HG02759 (cell line): ENCODE measurements around the gene CCDC167.

Source experiments
- ATAC-seq: cut with Tn5 transposase; IDR thresholded peaks from one replicate; pipeline ENCODE4 v1.9.1; 2021; ENCODE audit warnings: mild to moderate bottlenecking, moderate library complexity; ENCODE audit not compliant: unreplicated experiment

The CCDC167 gene

GRCh38 chr6:37491171-37491829, 8.4 kb downstream of the CCDC167 start:
- ATAC-seq, result no peak

GRCh38 chr6:37490536-37491170, 9.0 kb downstream of the CCDC167 start:
- no peak for ATAC-seq

- no peak for ATAC-seq
Observed at GRCh38 chr6:37489697-37490336, 9.9 kb downstream of the CCDC167 start.

- no peak for ATAC-seq
Observed at GRCh38 chr6:37488476-37488875, 11.2 kb downstream of the CCDC167 start.

GRCh38 chr6:37487591-37488380, 11.9 kb downstream of the CCDC167 start:
- ATAC-seq, result no peak

GRCh38 chr6:37486121-37486839, 13.4 kb downstream of the CCDC167 start:
- no peak for ATAC-seq

GRCh38 chr6:37485291-37485702, 14.4 kb downstream of the CCDC167 start:
- ATAC-seq, result no peak

- no peak for ATAC-seq
Observed at GRCh38 chr6:37484786-37485170, 14.9 kb downstream of the CCDC167 start.

GRCh38 chr6:37483917-37484785, 15.5 kb downstream of the CCDC167 start:
- peak; percentile 55 for ATAC-seq

GRCh38 chr6:37483252-37483901, 16.3 kb downstream of the CCDC167 start:
- ATAC-seq, result no peak

- no peak for ATAC-seq
Observed at GRCh38 chr6:37482606-37483251, 17.0 kb downstream of the CCDC167 start.

GRCh38 chr6:37481711-37482605, 17.7 kb downstream of the CCDC167 start:
- no peak for ATAC-seq

GRCh38 chr6:37480951-37481534, 18.6 kb downstream of the CCDC167 start:
- no peak for ATAC-seq

GRCh38 chr6:37480118-37480736, 19.5 kb downstream of the CCDC167 start:
- no peak for ATAC-seq

GRCh38 chr6:37479266-37479854, 20.3 kb downstream of the CCDC167 start:
- ATAC-seq, result no peak

GRCh38 chr6:37478827-37479226, 20.9 kb downstream of the CCDC167 start:
- ATAC-seq, result no peak
